Measurements from ENCODE around the gene TTC7B. TPM values are rescaled to one million over a fixed set of nuclear protein-coding genes. Genes with fewer than 3 reads are reported as not detected.

The TTC7B gene
- total RNA-seq, 1 donor from 2014 or later, result 83.1 TPM

DNA sequence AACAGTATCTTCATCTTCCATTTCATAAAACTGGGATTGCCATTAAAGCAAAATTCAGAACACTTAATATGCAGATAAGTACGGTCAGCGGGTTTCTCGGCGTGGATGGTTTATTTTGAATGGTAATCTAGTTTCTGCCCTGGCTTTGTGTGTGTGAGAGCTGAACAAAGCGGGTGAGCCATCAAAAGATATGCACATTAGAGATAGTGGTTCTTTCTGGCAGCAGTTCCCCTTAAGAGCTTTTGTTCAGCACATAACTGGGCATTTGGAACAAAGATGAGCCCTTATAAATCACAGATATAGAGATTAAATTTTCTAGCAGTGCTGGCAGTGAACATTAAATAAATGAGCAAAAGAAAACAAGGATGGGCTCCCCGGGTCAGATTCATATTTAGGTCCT lies 211.9 kb downstream of the TTC7B start:
- Mint-ChIP-seq H3K27me3 (ENCODE audit: unreplicated experiment) (peaks cover 6% of the 10 kb centered on the region), H3K27ac (ENCODE audit: unreplicated experiment) (peak overlapping the region; percentile 4), H3K4me3 (ENCODE audit: unreplicated experiment) (no peak overlapping the region), H3K9me3 (ENCODE audit: unreplicated experiment) (peaks cover 15% of the 10 kb centered on the region), H3K36me3 (ENCODE audit: unreplicated experiment) (no peaks in the 10 kb centered on the region), H3K4me1 (ENCODE audit: low read depth, unreplicated experiment) (peaks cover 44% of the 10 kb centered on the region)
- TF ChIP-seq, protein P1, sequence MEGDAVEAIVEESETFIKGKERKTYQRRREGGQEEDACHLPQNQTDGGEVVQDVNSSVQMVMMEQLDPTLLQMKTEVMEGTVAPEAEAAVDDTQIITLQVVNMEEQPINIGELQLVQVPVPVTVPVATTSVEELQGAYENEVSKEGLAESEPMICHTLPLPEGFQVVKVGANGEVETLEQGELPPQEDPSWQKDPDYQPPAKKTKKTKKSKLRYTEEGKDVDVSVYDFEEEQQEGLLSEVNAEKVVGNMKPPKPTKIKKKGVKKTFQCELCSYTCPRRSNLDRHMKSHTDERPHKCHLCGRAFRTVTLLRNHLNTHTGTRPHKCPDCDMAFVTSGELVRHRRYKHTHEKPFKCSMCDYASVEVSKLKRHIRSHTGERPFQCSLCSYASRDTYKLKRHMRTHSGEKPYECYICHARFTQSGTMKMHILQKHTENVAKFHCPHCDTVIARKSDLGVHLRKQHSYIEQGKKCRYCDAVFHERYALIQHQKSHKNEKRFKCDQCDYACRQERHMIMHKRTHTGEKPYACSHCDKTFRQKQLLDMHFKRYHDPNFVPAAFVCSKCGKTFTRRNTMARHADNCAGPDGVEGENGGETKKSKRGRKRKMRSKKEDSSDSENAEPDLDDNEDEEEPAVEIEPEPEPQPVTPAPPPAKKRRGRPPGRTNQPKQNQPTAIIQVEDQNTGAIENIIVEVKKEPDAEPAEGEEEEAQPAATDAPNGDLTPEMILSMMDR (IDR thresholded peaks at IDR 0.05; ENCODE audit: partially characterized antibody, unreplicated experiment), result no peak
- no peak for DNase-seq

GRCh38 chr14:90603841-90604240 lies 212.4 kb downstream of the TTC7B start:
- TF ChIP-seq, protein P1 (IDR thresholded peaks at IDR 0.05; ENCODE audit: partially characterized antibody, unreplicated experiment), result no peak
- peaks cover 15% of the 10 kb centered on the region for H3K9me3 Mint-ChIP-seq (ENCODE audit: unreplicated experiment)
- H3K4me1 Mint-ChIP-seq (ENCODE audit: low read depth, unreplicated experiment), result peaks cover 47% of the 10 kb centered on the region
- H3K36me3 Mint-ChIP-seq (ENCODE audit: unreplicated experiment), result no peaks in the 10 kb centered on the region
- H3K27me3 Mint-ChIP-seq (ENCODE audit: unreplicated experiment), result peaks cover 6% of the 10 kb centered on the region
- no peak overlapping the region for H3K4me3 Mint-ChIP-seq (ENCODE audit: unreplicated experiment)
- H3K27ac Mint-ChIP-seq (ENCODE audit: unreplicated experiment), result no peak overlapping the region
- DNase-seq, result no peak

- peaks cover 15% of the 10 kb centered on the region for H3K9me3 Mint-ChIP-seq (ENCODE audit: unreplicated experiment)
- H3K4me3 Mint-ChIP-seq (ENCODE audit: unreplicated experiment), result no peak overlapping the region
- H3K27me3 Mint-ChIP-seq (ENCODE audit: unreplicated experiment), result peaks cover 6% of the 10 kb centered on the region
- TF ChIP-seq, protein P1 (IDR thresholded peaks at IDR 0.05; ENCODE audit: partially characterized antibody, unreplicated experiment), result no peak
- no peaks in the 10 kb centered on the region for H3K36me3 Mint-ChIP-seq (ENCODE audit: unreplicated experiment)
- peak overlapping the region; percentile 91 for H3K27ac Mint-ChIP-seq (ENCODE audit: unreplicated experiment)
- peaks cover 45% of the 10 kb centered on the region for H3K4me1 Mint-ChIP-seq (ENCODE audit: low read depth, unreplicated experiment)
- no peak for DNase-seq
Measured at GRCh38 chr14:90603336-90603735, 212.9 kb downstream of the TTC7B start.

DNA sequence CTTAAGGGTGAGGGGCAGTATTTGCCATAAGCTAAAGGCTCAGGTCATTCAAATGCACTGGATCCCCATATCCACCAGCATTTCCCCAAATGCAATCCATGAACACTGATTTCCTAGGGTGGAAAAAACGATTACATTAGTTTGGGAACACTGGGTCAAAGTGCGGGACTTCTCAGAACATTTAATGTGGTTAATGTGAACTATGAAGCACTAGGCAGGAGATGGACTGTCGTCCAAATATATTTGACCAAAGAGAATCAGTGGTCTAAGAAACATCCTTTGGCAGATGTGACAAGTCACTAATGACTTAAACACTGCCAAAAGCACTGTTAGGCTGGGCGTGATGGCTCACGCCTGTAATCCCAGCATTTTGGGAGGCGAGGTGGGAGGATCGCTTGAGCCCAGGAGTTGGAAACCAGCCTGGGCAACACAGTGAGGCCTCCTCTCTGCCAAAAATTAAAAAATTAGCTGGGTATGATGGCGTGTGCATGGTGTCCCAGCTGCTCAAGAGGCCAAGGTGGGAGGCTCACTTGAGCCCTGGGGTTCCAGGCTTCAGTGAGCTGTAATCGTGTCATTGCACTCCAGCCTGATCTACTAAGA lies 214.0 kb downstream of the TTC7B start:
- DNase-seq, result no peak
- H3K4me1 Mint-ChIP-seq (ENCODE audit: low read depth, unreplicated experiment), result peaks cover 43% of the 10 kb centered on the region

GRCh38 chr14:90601563-90601962 lies 214.7 kb downstream of the TTC7B start:
- TF ChIP-seq, protein P1 (IDR thresholded peaks at IDR 0.05; ENCODE audit: partially characterized antibody, unreplicated experiment), result no peak
- Mint-ChIP-seq H3K27me3 (ENCODE audit: unreplicated experiment) (peaks cover 6% of the 10 kb centered on the region), H3K4me3 (ENCODE audit: unreplicated experiment) (no peak overlapping the region), H3K27ac (ENCODE audit: unreplicated experiment) (no peak overlapping the region), H3K9me3 (ENCODE audit: unreplicated experiment) (peaks cover 15% of the 10 kb centered on the region), H3K36me3 (ENCODE audit: unreplicated experiment) (no peaks in the 10 kb centered on the region), H3K4me1 (ENCODE audit: low read depth, unreplicated experiment) (peaks cover 43% of the 10 kb centered on the region)
- no peak for DNase-seq

More for the DNA sequence above, 214.0 kb downstream of the TTC7B start:
- Mint-ChIP-seq H3K36me3 (ENCODE audit: unreplicated experiment) (no peaks in the 10 kb centered on the region), H3K27ac (ENCODE audit: unreplicated experiment) (no peak overlapping the region), H3K4me3 (ENCODE audit: unreplicated experiment) (no peak overlapping the region), H3K27me3 (ENCODE audit: unreplicated experiment) (peaks cover 6% of the 10 kb centered on the region), H3K9me3 (ENCODE audit: unreplicated experiment) (peaks cover 15% of the 10 kb centered on the region)
- TF ChIP-seq, protein P1 (IDR thresholded peaks at IDR 0.05; ENCODE audit: partially characterized antibody, unreplicated experiment), result no peak
